Measurements from ENCODE around the gene MICAL3.
"Not testable (repeated sequence)": the region's sequence is repeated elsewhere in the genome, so short reads cannot be mapped to it uniquely, and the experiment has no call there.

Gene MICAL3

GRCh38 chr22:17999851-18000250, 24.5 kb downstream of the MICAL3 start:
- DNase-seq (ENCODE audit: low spot score) = no peak

- no peak for DNase-seq (ENCODE audit: low spot score)
Observed at GRCh38 chr22:17998913-17999312, 25.4 kb downstream of the MICAL3 start.

GRCh38 chr22:17997456-17997855, 26.9 kb downstream of the MICAL3 start:
- DNase-seq (ENCODE audit: low spot score) = no peak

GRCh38 chr22:17995256-17995655, 29.1 kb downstream of the MICAL3 start:
- DNase-seq (ENCODE audit: low spot score) = not testable (repeated sequence)

GRCh38 chr22:17994424-17995108, 29.8 kb downstream of the MICAL3 start:
- DNase-seq (ENCODE audit: low spot score) = peak; percentile 86

- DNase-seq (ENCODE audit: low spot score) = not testable (repeated sequence)
Observed at GRCh38 chr22:17992976-17993375, 31.4 kb downstream of the MICAL3 start.

GRCh38 chr22:17991992-17992391, 32.4 kb downstream of the MICAL3 start:
- not testable (repeated sequence) for DNase-seq (ENCODE audit: low spot score)

- DNase-seq (ENCODE audit: low spot score) = no peak
Observed at GRCh38 chr22:17990942-17991341, 33.4 kb downstream of the MICAL3 start.

GRCh38 chr22:17990147-17990546, 34.2 kb downstream of the MICAL3 start:
- DNase-seq (ENCODE audit: low spot score) = no peak

- no peak for DNase-seq (ENCODE audit: low spot score)
Observed at GRCh38 chr22:17988800-17989513, 35.4 kb downstream of the MICAL3 start.

GRCh38 chr22:17985606-17986005, 38.8 kb downstream of the MICAL3 start:
- DNase-seq (ENCODE audit: low spot score) = no peak

GRCh38 chr22:17985071-17985470, 39.3 kb downstream of the MICAL3 start:
- not testable (repeated sequence) for DNase-seq (ENCODE audit: low spot score)

- no peak for DNase-seq (ENCODE audit: low spot score)
Observed at GRCh38 chr22:17984114-17984513, 40.2 kb downstream of the MICAL3 start.

GRCh38 chr22:17982572-17983141, 41.7 kb downstream of the MICAL3 start:
- DNase-seq (ENCODE audit: low spot score) = no peak

- DNase-seq (ENCODE audit: low spot score) = no peak
Observed at GRCh38 chr22:17981497-17981896, 42.9 kb downstream of the MICAL3 start.

GRCh38 chr22:17980638-17981051, 43.7 kb downstream of the MICAL3 start:
- no peak for DNase-seq (ENCODE audit: low spot score)

GRCh38 chr22:17980015-17980590, 44.3 kb downstream of the MICAL3 start:
- no peak for DNase-seq (ENCODE audit: low spot score)

- no peak for DNase-seq (ENCODE audit: low spot score)
Observed at GRCh38 chr22:17978027-17978426, 46.3 kb downstream of the MICAL3 start.

GRCh38 chr22:17977371-17977770, 47.0 kb downstream of the MICAL3 start:
- no peak for DNase-seq (ENCODE audit: low spot score)

GRCh38 chr22:17976121-17976520, 48.2 kb downstream of the MICAL3 start:
- no peak for DNase-seq (ENCODE audit: low spot score)

GRCh38 chr22:17974703-17975372, 49.5 kb downstream of the MICAL3 start:
- DNase-seq (ENCODE audit: low spot score) = no peak

- DNase-seq (ENCODE audit: low spot score) = no peak
Observed at GRCh38 chr22:17974087-17974486, 50.3 kb downstream of the MICAL3 start.
